Measurements from ENCODE around the gene TREML2. TPM values are rescaled to one million over a fixed set of nuclear protein-coding genes. Genes with fewer than 3 reads are reported as not detected.
"Not testable (repeated sequence)": the region's sequence is repeated elsewhere in the genome, so short reads cannot be mapped to it uniquely, and the experiment has no call there.

TREML2 gene
- 1 to 10 TPM in 1 of 4 donors, under 1 TPM in 3; 0.19 to 4.3 (median 0.34) TPM for total RNA-seq

DNA sequence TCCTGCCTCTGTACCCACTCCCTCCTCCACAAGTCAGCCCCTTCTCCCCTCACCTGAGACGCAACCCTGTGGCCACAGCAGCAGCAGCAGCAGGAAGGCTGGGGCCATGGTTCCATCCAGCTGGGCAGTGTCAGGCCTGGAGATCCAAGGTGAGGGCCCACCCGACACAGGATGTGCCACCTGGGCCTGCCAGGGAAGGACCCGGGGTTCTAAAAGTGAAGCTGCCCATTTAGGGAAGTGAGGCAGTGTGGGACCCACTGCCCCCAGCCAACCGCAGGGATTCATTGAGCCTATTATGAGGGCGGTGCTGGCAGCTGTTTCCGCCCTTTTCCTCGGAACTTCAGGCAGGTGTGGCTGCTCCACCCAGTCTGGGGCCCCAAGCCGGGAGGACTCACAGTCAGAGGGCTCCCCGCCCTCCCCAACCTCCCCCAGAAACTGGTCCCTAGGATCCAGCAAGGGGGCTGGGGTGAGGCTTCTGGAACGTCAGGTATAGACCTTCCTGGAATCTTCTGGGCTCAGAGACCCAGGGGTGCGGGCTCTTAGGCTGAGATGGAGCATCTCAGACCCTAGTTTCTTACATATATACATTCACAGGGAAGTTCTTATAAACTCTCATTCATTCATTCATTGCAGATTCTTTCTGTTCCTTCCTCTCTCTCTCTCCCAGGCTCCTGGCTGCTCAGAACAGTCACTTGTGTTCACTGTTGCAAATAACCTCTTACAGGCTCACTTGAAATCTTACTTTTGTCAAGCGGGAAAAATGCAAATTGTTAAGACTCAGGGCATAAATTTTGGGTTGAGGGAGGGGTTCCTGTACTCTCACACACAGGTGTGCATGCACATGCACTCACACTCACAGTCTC lies at the start of gene TREML2:
TREML2 (minus strand) TSS at position 249 of the 863 bp plus-strand sequence; CDS start at position 108, 141 bp downstream.
- no peak for DNase-seq (ENCODE audit: low spot score)
- TF ChIP-seq, protein P1, sequence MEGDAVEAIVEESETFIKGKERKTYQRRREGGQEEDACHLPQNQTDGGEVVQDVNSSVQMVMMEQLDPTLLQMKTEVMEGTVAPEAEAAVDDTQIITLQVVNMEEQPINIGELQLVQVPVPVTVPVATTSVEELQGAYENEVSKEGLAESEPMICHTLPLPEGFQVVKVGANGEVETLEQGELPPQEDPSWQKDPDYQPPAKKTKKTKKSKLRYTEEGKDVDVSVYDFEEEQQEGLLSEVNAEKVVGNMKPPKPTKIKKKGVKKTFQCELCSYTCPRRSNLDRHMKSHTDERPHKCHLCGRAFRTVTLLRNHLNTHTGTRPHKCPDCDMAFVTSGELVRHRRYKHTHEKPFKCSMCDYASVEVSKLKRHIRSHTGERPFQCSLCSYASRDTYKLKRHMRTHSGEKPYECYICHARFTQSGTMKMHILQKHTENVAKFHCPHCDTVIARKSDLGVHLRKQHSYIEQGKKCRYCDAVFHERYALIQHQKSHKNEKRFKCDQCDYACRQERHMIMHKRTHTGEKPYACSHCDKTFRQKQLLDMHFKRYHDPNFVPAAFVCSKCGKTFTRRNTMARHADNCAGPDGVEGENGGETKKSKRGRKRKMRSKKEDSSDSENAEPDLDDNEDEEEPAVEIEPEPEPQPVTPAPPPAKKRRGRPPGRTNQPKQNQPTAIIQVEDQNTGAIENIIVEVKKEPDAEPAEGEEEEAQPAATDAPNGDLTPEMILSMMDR (IDR thresholded peaks at IDR 0.05) = no peak

GRCh38 chr6:41247882-41248705 lies 47.1 kb upstream of the TREML2 start:
- TF ChIP-seq, protein P1 (IDR thresholded peaks at IDR 0.05) = no peak
- no peak for ATAC-seq (ENCODE audit: low FRiP score)
- DNase-seq (ENCODE audit: low spot score) = no peak

More for the DNA sequence above, at the start of gene TREML2:
- no peak for ATAC-seq (ENCODE audit: low FRiP score)

GRCh38 chr6:41247288-41247865 lies 46.4 kb upstream of the TREML2 start:
- no peak for ATAC-seq (ENCODE audit: low FRiP score)
- no peak for DNase-seq (ENCODE audit: low spot score)
- TF ChIP-seq, protein P1 (IDR thresholded peaks at IDR 0.05) = no peak

DNA sequence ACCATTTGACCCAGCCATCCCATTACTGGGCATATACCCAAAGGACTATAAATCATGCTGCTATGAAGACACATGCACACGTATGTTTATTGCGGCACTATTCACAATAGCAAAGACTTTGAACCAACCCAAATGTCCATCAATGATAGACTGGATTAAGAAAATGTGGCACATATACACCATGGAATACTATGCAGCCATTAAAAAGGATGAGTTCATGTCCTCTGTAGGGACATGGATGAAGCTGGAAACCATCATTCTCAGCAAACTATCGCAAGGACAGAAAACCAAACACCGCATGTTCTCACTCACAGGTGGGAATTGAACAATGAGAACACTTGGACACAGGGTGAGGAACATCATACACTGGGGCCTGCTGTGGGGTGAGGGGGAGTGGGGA lies 45.6 kb upstream of the TREML2 start:
- ATAC-seq (ENCODE audit: low FRiP score); DNase-seq (ENCODE audit: low spot score): not testable (repeated sequence)

DNA sequence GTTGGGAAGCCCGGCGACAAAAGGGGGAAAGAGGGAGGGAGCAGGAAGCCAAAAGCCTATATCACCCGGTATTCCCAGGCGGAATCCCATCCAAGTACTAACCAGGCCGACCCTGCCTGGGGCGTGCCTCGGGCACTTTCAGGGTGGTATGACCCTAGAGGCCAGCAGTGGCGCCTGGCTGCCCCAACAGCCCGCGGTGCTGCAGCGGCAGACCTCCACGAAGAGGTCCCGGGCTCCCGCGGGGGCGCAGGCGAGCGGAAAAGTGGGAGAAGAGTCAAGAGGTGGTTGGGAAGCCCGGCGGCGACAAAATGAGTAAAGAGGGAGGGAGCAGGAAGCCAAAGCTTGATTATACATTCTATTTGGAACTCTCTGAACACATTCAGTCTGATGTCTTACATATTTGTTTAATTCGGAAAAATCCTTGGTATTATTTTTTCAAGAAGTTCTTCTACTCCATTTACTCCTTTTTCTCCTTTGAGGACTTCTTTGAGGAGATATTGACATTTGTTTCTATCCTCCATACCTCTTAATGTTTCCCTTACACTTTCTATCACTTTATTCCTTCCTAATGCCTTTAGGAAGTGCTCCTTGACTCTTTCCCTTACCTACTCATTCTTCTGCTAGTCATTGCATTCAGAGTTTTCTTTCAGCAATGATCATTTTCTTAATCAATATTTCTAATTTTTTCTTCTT lies 38.7 kb upstream of the TREML2 start:
- TF ChIP-seq, protein P1 (IDR thresholded peaks at IDR 0.05) = no peak
- no peak for ATAC-seq (ENCODE audit: low FRiP score)
- DNase-seq (ENCODE audit: low spot score) = no peak

DNA sequence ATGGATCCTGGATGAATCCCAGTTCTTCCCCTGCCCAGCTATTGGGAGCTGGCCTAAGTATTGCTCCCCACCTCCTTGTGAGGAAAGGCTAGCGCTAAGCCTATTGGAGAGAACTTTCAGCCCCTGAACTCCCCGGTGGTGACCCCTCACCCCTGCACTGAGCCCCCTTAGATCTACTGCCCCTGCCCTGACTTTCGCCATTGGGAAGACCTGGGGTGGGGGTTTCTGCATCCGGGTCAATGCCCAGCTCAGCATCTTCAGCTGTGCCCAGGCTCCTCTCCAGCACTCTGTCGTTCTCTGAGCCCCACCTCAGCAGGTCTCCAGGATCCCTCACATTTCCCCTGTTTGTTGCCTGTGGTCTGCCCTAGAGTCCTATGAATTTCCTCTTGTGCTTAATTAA lies 36.2 kb upstream of the TREML2 start:
- ATAC-seq (ENCODE audit: low FRiP score) (no peak), DNase-seq (ENCODE audit: low spot score) (no peak)
- TF ChIP-seq, protein P1 (IDR thresholded peaks at IDR 0.05) = no peak
